Esophagus squamous epithelium (tissue), 5 donors: ENCODE results near the gene AOPEP. TPM values are rescaled to one million over a fixed set of nuclear protein-coding genes. Genes with fewer than 3 reads are reported as not detected.
A peak's percentile ranks its signal among the peaks of the same experiment; 100 is the strongest.

Experiments used
- DNase-seq: peaks from one replicate; lab custom pipeline; 2025; lab: John Stamatoyannopoulos, UW
- H3K27ac ChIP-seq, 4 donors: fragments of 200-600 bp; sonication (generic); one replicate each; pipeline ENCODE4 v1.5.1; 2016 to 2019; ENCODE audit warnings: mild to moderate bottlenecking in 1 of 4
- H3K27me3 ChIP-seq, 4 donors: fragments of 200-600 bp; sonication (generic); 1 replicate in 3 of 4; 2 replicates in 1 of 4; pipeline versions ENCODE4 v1.5.1 to v1.6.0; 2017 to 2021; ENCODE audit warnings: antibody characterized with exemption in 1 of 4
- H3K36me3 ChIP-seq, 3 donors: fragments of 200-600 bp; sonication (generic); one replicate each; pipeline ENCODE4 v1.5.1; 2016 to 2019
- H3K4me1 ChIP-seq, 3 donors: fragments of 200-600 bp; sonication (generic); one replicate each; pipeline ENCODE4 v1.5.1; 2017 to 2019
- H3K4me3 ChIP-seq, 4 donors: fragments of 200-600 bp; sonication (generic); 1 replicate in 3 of 4; 2 replicates in 1 of 4; pipeline ENCODE4 v1.5.1; 2016 to 2019; ENCODE audit warnings: mild to moderate bottlenecking in 2 of 4, moderate library complexity in 1 of 4
- H3K9me3 ChIP-seq, 3 donors: fragments of 200-600 bp; sonication (generic); one replicate each; pipeline ENCODE4 v1.5.1; 2016 to 2019
- CTCF ChIP-seq, 6 experiments: fragments of 450-650 bp in 4 of 6; fragments of 200-600 bp in 2 of 6; sonication (generic) in 2 of 6; IDR thresholded peaks; one replicate each; pipeline ENCODE4 v1.5.1; 2016 to 2019; ENCODE audit warnings: antibody characterized with exemption in 6 of 6, mild to moderate bottlenecking in 4 of 6, moderate library complexity in 4 of 6
- POLR2A ChIP-seq, 4 donors: fragments of 450-650 bp; IDR thresholded peaks; one replicate each; pipeline ENCODE4 v1.6.1; 2017; ENCODE audit warnings: antibody characterized with exemption in 4 of 4, mild to moderate bottlenecking in 4 of 4, moderate library complexity in 3 of 4
- WGBS, 2 donors: methylation state at CpG; one replicate each; pipeline ENCODE4 v1.1.5; 2018; 5-methylcytosine and 5-hydroxymethylcytosine counted together
- intact Hi-C: fragments of 100-400 bp; cut with DNase I; formaldehyde crosslinking; loops from one replicate; pipeline ENCODE4 v1.15.0; 2022
- total RNA-seq, 4 donors: library from RNA; depleted of rRNA; stranded (reverse); fragments of >200 nt; gene quantifications; one replicate each; pipeline ENCODE4 v1.1.0, GENCODE V29; 2016
- donor health status: DM: yes; HTN: yes; CAD: no.

Gene AOPEP
- total RNA-seq, 4 donors from 2014 or later = 101 to 300 (median 115) TPM

GRCh38 chr9:94681508-94681907 is 45.0 kb upstream of the AOPEP start:
- TF ChIP-seq POLR2A (IDR thresholded peaks at IDR 0.05) = no peak
- TF ChIP-seq CTCF (IDR thresholded peaks at IDR 0.05) = peak; percentile 58 to 84 (median 71)
- DNase-seq = peak; percentile 8
- no peaks in the 10 kb centered on the region for H3K9me3 ChIP-seq
- 10% methylated on average over 7 of the region's 7 CpGs for WGBS, 2 donors
- H3K27me3 ChIP-seq = no peaks in the 10 kb centered on the region
- intact Hi-C loops = no loop called here
- H3K36me3 ChIP-seq = no peaks in the 10 kb centered on the region
- H3K4me1 ChIP-seq = peaks cover 0 to 23% (median 4%) of the 10 kb centered on the region in 3 donors
- no peak overlapping the region for H3K4me3 ChIP-seq
- H3K27ac ChIP-seq = peak overlapping the region in 2 of 4 donors; percentile 36 to 45

- no peak for DNase-seq
- no peak overlapping the region for H3K27ac ChIP-seq
- H3K4me3 ChIP-seq = no peak overlapping the region
- H3K36me3 ChIP-seq = no peaks in the 10 kb centered on the region
- no peaks in the 10 kb centered on the region for H3K27me3 ChIP-seq
- TF ChIP-seq POLR2A (IDR thresholded peaks at IDR 0.05) (no peak), CTCF (IDR thresholded peaks at IDR 0.05) (no peak)
- intact Hi-C loops = no loop called here
- no peaks in the 10 kb centered on the region for H3K9me3 ChIP-seq
- peaks cover 0 to 12% (median 4%) of the 10 kb centered on the region in 3 donors for H3K4me1 ChIP-seq
- 78 to 80% methylated on average over 2 of the region's 2 CpGs for WGBS, 2 donors
Observed at GRCh38 chr9:94685359-94685758, 41.1 kb upstream of the AOPEP start.

GRCh38 chr9:94687451-94687850 is 39.0 kb upstream of the AOPEP start:
- H3K27ac ChIP-seq = no peak overlapping the region
- H3K36me3 ChIP-seq = no peaks in the 10 kb centered on the region
- TF ChIP-seq POLR2A (IDR thresholded peaks at IDR 0.05) (no peak), CTCF (IDR thresholded peaks at IDR 0.05) (no peak)
- DNase-seq = no peak
- no peaks in the 10 kb centered on the region for H3K9me3 ChIP-seq
- H3K4me3 ChIP-seq = no peak overlapping the region
- H3K27me3 ChIP-seq = no peaks in the 10 kb centered on the region
- H3K4me1 ChIP-seq = no peaks in the 10 kb centered on the region
- intact Hi-C loops = no loop called here
- WGBS, 2 donors = 35 to 51% methylated on average over 2 of the region's 2 CpGs

- Histone ChIP-seq H3K4me3 (no peak overlapping the region), H3K27me3 (no peaks in the 10 kb centered on the region), H3K9me3 (no peaks in the 10 kb centered on the region), H3K36me3 (no peaks in the 10 kb centered on the region), H3K27ac (no peak overlapping the region), H3K4me1 (peaks cover 0 to 5% (median 0%) of the 10 kb centered on the region in 3 donors)
- DNase-seq = no peak
- TF ChIP-seq POLR2A (IDR thresholded peaks at IDR 0.05) (no peak), CTCF (IDR thresholded peaks at IDR 0.05) (no peak)
- WGBS, 2 donors = 58 to 76% methylated on average over 3 to 7 of the region's 9 CpGs
- intact Hi-C loops = no loop called here
Observed at GRCh38 chr9:94690344-94690743, 36.2 kb upstream of the AOPEP start.

- no peak overlapping the region for H3K27ac ChIP-seq
- no peaks in the 10 kb centered on the region for H3K36me3 ChIP-seq
- H3K4me3 ChIP-seq = no peak overlapping the region
- peaks cover 0 to 5% (median 0%) of the 10 kb centered on the region in 3 donors for H3K4me1 ChIP-seq
- intact Hi-C loops = no loop called here
- TF ChIP-seq CTCF (IDR thresholded peaks at IDR 0.05) (no peak), POLR2A (IDR thresholded peaks at IDR 0.05) (no peak)
- no peak for DNase-seq
- no peaks in the 10 kb centered on the region for H3K27me3 ChIP-seq
- no peaks in the 10 kb centered on the region for H3K9me3 ChIP-seq
- WGBS, 2 donors = 44% methylated on average over 4 of the region's 4 CpGs; no CpG with 5 or more reads in 1 of the 2 donors
Observed at GRCh38 chr9:94692601-94693000, 33.9 kb upstream of the AOPEP start.
